ENCODE measurements around the gene TBC1D8.

TBC1D8 gene

DNA sequence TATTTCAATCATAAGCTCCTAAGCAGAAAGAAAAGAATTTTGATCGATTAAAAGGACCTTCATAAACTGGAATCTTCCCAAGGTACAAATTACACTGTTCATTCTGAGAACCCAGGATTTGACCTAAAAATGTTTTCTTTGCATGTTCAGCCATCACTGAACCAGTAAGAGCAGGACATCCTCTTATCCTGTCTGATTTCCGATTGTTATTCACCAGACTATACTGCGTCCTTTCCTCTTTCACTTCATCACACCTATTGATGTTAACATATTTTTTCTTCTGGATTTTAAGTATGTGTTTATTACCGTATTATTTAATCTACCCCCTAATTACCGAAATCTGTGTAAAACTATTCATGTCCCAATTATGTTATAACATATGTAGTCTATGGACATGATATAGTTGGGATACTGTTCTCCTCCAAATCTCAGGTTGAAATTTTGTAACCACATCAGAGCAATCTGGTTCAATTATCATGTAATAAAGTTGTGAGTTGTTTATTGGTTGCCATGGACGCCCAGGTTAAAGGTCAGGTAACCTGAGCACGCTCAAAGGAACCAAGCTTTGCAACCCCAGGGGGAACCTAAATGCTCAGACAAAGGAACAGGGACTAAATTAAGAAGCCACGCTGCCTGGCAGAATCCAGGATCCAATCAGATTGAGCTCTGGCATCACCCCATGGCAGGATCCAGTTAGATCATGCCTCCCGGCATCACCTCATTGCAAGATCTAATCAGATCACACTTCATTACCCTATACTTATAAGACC, 11.6 kb upstream of the TBC1D8 start:
- no peak for DNase-seq (ENCODE audit: low read depth)

DNA sequence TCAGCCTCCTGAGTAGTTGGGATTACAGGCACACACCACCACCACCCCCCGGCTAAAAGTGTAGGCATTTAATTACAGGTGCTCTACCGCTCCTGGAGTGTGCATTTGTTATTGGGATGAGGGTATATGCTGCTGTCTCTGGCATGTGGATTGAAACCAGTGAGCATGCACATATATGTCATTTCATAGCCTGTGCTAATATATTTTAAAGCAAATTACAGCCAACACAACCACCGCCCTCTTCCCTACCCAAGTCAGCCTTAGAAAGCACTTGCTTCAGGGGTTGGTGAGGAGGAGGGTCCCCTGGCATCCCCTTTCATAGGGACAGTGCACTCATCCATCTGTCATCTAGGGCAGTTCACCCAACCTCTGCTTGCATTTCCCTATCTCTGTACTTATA, 10.5 kb upstream of the TBC1D8 start:
- DNase-seq (ENCODE audit: low read depth): no peak

DNA sequence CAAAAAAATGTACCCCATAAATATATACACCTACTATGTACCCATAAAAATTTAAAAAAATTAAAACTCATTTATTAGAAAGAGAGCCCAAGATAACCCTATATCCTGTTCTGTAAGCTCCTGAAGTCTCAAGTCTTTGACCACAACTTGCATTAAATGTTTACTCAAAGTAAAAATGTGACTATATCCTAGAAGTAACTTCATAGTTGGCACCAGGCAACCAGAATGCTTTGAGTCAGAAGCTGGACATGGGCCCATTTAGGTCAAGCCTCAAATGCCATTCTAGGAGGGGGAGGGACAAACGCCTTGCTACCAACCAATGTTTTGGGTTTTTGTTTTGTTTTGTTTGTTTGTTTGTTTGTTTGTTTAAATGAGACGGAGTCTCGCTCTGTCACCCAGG, 9.3 kb upstream of the TBC1D8 start:
- DNase-seq (ENCODE audit: low read depth): no peak

DNA sequence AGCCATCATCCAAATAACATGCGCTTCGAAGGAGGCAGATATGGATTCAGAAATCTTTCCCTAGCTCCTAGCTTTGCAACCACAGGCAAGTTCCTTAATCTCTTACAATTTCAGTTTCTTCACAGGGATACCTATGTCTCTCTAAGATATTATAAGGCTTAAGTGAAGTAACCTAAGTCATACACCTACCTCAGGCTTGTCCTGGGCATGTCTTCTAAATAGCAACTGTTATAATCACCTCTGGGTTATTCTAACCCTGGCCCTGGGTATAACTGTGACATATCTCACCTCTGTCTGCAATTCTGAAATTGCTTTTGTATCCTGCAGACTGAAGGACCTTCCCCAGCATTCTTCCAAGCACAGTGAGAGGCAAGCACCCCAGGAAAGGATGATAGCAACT, 8.3 kb upstream of the TBC1D8 start:
- DNase-seq (ENCODE audit: low read depth): no peak

DNA sequence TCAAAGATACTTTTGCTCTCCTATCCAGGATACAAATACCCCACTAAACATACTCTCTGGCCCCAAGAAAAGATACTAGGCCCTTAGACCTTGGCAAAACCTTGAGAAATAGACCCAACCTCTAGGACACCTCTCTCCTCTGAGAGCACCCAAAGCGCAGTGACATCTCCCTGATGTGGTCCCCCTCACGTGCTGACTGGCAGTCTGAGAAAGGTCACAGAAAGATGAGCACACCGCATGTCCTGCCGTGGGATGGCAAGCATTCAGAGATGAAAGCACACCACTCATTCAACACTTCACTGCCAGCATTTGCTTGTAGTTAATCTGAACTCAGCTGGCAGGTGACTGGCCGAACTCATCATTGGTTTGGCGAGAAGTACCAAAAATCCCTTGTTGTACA, 6.1 kb upstream of the TBC1D8 start:
- DNase-seq (ENCODE audit: low read depth): no peak

DNA sequence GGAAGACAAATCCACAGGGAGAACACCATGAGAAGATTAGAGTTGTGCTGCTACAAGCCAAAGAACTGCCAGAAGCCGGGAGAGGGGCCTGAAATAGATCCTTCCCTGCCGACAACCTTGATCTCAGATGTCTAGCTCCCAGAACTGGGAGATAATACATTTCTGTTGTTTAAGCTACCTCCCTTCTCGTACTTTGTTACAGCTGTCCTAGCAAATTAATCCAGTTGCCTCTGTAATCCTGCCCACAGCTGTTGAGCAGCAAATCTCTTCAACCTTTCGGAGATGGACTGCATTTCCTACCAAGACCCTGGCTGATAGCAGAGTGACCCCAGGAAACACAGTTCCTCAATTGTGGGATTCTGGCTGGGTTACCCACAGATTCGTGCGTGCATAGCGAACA, 2.6 kb upstream of the TBC1D8 start:
- DNase-seq (ENCODE audit: low read depth): no peak

DNA sequence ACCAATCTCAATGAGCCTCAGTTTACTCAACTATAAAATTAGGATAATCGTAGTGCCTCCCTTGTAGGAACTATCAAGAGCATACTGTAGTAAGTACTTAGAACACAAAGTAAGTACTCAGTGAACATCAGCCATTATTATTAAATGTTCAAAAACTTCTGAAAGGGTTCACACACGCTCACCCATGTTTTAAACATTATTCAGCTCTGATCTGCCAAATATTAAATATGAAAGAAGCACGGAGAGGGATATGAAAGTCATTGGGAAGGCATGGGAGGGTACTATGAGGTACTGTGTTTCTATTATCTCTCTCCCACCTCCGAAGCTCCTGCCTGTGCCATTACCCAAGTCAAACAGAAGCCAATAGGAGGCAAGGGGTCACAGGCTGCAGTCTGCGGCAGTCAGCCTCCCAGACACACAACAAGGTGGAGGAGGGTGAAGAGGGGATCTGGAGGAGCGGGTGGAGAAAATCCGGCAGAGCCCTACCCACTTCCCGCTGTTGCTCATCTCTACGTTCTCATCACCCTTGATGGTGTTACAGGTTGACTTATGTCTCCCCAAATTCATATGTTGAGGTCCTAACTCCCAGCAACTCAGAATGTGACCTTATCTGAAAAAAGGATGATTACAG, 2.0 kb upstream of the TBC1D8 start:
- DNase-seq (ENCODE audit: low read depth): no peak

DNA sequence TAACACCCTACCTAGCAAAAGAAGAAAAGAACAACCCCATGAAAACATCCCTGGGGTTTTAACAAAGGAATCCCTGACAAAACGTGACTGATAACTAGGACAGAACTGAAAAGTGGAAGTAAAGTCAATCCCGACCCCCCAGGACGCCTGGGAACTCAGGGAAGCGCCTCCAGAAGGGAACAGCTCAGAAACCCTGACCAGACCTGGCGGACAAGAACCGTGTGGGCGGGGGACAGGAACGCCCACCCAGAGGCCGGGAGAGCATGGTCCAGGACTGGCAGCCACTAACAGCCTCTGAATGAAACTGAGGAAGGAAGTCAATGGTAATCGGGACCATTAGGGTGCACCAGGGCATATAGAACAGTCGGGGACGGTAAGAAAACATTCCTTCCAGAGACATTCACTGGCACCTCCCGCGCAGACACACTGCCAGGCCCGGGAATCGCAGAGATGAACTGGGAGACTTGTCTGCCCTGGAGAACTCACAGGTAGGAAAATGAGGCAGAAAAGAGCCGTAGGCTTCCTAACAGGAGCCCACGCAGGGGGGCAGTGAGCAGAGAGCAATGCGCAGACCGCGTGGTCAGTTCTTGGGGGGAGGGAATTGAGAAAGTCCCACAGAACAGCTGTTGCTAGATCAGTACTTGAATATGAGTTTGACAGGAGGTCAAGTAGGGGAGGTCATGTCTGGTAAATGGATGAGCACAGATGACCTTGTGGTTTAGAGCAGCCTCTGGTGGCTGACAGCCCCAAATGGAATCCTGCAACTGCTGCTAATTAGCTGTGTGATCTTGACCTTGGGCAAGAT, 1.3 kb upstream of the TBC1D8 start:
- DNase-seq (ENCODE audit: low read depth): no peak

DNA sequence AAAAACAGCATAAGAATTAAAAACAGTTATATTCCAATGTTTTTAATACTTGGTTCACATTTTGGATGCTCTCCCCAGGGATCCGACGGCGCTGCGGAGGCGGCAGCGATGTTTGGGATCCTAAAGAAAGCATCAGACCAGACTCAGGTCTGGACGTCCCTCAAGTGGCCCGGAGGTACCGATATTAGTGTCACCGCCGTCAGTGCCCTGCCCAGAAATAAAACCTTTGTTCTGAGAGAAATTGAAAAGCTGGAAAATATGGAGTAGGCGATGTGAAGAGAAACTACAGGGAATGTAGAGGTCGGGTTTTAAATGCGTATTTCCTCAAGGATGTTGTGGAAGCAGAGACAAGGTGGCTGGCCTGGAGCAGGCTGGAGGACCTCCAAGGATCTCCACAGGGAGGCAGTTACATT, 683 bp upstream of the TBC1D8 start:
- DNase-seq (ENCODE audit: low read depth): no peak

DNA sequence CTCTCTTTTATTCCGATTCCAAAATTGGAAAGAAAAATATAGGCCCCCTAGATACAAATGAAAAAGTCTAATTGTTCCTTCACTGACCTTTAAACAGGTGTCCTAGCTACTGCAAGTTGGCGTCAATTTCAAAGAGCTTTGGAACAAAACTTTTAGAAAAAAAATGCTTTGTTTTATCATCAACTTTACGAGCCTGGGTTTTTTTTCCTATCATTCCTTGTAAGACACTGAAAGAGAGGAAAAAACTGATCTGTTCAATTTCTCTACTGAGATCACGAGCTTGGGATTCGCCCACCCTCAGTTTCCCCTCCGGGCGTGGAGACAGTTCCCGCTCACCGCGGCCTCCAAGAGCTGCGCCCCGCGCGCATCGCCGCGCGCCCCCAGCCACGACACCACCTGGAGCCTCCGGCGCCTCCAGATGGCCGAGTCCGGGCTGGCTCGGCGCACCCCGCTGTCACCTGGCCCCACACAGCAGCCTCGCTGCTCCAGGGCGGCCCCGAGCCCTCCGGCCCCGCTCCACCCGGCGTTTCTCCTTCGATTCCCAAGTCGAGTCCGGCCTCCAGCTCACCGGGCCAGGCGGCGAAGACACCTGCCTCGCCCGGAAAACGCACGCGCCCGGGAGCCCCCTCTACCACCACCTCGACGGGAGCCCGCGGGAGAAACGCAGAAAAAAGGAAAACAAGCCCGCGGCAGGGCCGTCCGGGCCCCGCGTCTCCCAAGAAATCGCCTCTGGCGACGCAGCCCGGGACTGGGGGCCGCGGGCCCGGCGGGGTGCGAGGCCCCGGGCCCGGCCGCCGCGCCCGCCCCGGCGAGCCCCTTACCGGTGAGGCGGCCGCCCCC, 656 bp downstream of the TBC1D8 start:
- no peak for DNase-seq (ENCODE audit: low read depth)

DNA sequence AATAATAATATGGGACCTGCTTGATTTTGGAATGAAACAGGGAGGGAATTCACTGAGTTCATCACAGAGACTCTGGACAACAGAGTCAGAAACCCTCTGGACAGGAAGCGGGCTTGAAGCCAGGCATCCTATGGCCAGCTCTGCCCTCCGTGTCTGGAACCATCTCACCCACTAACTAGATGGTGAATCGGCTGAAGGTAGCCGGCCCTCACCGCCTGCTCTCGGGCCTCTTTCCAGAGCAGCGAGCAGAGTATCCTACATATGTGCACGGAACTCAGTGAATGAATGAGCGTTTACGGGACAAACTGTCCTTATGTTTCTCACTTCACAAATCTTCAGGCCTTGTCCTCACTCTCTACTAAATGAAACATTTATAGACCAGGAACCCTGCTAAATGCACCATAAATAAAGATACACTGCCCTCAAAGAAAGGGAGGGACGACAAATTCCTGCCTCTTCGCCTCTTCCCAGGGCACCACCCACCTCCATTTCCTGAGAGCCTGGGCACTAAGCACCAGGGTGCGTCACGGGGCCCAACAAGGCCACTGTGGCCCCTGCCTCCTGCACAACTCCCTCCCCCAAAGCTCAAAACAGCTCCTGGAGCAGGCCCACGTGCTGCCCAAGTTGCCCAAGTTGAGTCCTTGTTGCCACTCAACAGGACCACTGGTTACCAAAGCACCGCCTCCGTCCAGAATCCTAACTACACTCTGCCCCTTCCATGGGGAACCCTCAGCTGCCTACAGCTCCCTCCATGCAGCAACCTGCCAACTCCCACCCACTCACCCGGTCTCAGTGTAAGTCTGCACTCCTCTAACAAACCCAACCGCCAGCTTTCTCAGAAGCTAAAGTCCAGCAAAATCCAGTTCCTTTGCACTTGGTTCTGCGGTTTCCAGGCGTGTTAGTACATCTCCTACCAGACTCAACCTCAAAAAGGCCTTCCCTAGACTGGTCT, 1.7 kb downstream of the TBC1D8 start:
- no peak for DNase-seq (ENCODE audit: low read depth)

DNA sequence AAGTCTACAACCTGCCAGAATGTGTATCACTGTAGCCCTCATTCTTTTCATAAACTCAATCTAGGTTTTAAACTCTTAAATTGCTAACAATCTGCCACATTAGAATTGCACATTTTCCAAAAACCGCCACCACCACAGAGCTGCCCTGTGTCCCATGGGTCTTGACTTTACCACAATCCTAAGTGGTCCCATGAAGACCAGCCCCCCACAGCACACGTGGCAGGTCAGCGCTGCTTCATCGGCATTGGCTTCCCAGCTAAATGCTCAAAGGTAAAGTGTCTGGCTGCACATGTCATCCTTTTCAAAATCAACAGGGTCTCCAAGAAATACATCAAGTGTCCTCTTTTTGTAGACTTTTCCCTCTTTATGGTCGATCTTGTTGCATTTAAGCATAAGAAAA, 2.4 kb downstream of the TBC1D8 start:
- DNase-seq (ENCODE audit: low read depth): no peak

DNA sequence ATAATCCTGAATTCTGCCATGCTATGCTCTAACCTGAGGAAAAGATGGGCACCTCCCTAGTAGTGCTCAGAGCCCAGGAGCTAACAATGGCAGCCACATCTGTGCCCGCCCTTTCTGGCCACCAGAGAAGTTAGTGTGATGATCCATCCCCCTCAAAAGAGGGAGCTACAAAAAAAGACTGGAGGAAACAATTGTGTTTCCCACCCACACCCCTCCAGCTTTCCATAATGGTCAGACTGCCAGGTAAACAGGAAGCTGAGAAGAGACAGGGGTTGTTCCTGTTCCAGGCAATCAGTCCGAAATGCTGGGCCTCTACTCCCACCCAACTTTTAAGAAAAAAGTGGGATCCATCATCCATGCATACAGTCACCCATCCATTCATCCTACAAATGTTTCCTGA, 3.2 kb downstream of the TBC1D8 start:
- no peak for DNase-seq (ENCODE audit: low read depth)

DNA sequence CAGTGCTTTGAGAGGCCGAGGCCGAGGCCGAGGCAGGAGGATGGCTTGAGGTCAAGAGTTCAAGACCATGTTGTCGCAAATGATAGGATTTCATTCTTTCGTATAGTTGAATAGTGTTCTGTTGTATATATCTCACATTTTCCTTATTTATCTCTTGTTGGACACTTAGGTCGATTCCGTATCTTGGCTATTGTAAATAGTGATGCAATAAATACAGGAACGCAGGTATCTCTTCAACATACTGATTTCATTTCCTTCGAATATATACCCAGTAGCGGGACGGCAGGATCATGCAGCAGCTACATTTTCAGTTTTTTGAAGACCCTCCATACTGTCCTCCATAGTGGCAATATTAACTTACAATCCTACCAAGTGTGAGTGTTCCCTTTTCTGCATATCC, 4.1 kb downstream of the TBC1D8 start:
- no peak for DNase-seq (ENCODE audit: low read depth)

DNA sequence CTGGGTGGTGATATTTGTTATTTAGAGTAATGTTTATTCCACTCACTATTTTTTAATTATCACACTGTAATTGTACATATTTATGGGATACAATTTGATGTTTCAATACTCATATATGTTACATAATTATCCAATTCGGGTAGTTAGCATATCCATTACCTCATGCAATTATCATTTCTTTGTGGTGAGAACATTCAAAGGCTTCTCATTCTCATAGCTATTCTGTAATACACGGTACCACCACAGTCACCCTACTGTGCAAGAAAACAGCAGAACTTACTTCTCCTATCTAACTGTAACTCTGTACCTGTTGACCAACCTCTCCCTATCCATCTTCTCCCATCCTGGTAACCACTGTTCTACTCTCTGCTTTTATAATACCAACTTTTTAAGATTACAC, 4.6 kb downstream of the TBC1D8 start:
- DNase-seq (ENCODE audit: low read depth): no peak

DNA sequence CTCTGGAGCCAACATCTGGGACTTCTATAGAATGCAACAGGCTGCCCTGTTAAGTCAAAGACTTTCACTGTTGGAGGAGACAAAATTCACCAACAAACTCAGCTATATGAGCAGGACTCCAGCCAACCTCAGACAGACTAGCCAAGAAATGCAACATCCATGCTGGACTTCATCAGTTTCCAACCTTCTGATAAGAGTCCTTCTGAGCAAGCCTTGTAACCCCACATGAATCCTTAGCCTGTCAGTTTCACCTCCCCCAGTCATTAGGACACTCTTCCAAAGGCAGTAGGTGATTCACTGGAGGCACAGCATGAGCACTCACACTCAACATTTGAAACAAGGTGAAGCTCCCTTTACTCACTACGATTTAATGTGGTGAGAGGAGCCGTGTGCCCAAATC, 5.8 kb downstream of the TBC1D8 start:
- DNase-seq (ENCODE audit: low read depth): no peak

DNA sequence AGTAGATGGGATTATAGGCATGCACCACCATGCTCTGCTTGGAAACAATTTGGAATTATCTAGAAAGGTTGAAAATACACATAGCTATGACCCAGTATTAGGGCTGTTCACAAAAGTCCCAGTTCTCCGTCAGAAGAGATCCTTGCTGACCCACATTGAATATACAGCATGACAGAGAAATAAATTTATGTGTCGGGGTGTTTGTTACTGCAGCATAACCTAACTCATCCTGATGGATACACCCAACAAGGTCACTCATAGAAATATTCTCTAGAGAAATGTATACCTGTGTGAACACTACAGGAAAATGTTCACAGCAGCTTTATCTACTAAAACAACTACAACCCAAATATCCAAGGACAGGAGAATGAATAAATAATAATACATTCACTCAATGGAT, 9.0 kb downstream of the TBC1D8 start:
- no peak for DNase-seq (ENCODE audit: low read depth)

DNA sequence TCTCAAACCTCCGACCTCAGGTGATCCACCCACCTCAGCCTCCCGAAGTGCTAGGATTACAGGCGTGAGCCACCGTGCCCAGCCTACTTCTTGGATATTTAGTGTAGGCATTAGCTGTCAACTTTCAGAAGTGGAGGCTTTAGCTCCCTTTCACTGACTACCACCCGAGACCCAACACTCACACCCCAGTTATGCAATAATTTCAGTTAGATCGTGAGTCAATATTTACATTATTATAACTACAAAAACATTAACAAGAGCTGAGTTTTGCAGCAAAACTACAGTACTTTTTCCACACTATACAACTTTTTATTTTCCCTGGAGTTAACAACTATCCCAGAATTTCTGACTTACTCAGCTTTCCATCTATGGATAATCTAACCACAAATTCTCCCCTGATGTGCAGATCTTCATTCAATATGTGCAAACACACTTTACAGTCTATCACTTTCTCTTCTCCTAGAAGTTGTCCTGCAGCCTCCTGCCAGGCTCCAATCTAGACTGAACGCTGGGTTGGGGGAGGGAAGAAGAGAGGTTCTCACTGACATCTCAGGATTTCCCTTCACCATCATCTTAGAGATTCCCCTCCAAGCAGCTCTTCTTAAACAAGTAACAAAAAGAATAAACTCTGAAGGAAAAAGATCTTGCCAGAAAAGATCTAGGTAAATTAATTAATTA, 10.1 kb downstream of the TBC1D8 start:
- DNase-seq (ENCODE audit: low read depth): no peak

DNA sequence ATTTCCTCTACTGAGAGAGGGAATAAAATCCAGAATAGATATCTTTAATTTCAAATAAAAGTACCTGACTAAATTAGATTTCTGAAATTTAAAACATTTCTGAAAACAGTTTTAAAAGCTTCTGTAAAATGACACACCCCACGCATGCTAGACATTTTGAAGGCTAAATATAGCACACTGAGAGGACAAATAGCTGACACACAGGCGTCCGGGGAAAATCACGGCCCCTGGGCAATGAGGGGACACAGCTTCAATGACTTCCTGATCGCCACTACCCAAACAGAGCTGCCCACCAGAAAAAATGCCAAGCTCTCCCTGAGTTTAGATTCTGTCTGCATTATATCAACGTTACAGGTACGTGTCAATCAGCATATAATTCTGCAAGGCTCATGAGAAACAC, 10.9 kb downstream of the TBC1D8 start:
- no peak for DNase-seq (ENCODE audit: low read depth)

DNA sequence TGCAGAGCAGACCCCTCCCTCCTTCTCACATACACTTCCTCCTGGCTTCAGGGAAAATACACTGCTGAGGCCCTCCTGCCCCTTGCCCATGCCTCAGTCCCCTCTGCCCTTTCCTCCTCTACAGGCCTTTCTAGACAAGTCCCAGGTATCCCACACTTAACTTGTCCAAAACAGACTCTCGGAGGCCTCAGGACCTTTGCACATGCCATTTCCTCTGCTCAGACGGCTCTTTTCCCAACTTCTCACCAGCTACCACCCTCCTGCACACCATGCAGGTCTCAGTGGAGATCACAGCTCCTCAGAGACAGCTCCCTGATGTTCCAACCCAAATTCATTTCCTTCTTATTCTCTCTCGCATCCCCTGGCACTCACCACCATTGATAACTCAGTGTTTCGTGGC, 11.7 kb downstream of the TBC1D8 start:
- DNase-seq (ENCODE audit: low read depth): no peak

Data from stimulated activated CD8-positive, alpha-beta memory T cell treated with anti-CD3 and anti-CD28 coated beads, Interleukin-12 subunit alpha, Interleukin-12 subunit beta, amount 100 ng/mL, for 4 hours (primary cell).